Measurements from ENCODE around the gene CTTNBP2.

DNA sequence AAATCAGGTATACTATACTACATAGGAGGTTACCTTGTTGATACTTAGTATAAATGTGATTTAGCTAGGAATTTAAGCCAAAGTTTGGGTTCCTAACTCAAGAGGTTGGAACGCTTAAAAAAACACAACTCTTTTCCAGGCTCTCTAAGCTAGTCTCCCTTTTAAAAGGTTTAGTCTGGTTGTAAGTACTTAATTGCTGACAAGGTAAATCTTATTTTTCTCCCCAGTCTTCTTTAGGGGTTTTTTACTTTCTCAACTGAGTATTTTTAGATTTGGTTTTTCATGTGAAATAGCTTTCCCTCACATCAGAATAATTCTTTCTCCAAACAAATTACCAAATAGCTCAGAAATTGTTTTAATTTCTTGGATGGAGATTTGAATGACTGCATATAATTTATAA lies 20.8 kb upstream of the CTTNBP2 start:
- TF ChIP-seq, protein P1, sequence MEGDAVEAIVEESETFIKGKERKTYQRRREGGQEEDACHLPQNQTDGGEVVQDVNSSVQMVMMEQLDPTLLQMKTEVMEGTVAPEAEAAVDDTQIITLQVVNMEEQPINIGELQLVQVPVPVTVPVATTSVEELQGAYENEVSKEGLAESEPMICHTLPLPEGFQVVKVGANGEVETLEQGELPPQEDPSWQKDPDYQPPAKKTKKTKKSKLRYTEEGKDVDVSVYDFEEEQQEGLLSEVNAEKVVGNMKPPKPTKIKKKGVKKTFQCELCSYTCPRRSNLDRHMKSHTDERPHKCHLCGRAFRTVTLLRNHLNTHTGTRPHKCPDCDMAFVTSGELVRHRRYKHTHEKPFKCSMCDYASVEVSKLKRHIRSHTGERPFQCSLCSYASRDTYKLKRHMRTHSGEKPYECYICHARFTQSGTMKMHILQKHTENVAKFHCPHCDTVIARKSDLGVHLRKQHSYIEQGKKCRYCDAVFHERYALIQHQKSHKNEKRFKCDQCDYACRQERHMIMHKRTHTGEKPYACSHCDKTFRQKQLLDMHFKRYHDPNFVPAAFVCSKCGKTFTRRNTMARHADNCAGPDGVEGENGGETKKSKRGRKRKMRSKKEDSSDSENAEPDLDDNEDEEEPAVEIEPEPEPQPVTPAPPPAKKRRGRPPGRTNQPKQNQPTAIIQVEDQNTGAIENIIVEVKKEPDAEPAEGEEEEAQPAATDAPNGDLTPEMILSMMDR (IDR thresholded peaks at IDR 0.05; ENCODE audit: low read depth, low read length), result no peak
- TF ChIP-seq EZH2phosphoT487 (IDR thresholded peaks at IDR 0.05; ENCODE audit: low read depth), result no peak
